ENCODE results near the gene KASH5.

Gene KASH5

DNA sequence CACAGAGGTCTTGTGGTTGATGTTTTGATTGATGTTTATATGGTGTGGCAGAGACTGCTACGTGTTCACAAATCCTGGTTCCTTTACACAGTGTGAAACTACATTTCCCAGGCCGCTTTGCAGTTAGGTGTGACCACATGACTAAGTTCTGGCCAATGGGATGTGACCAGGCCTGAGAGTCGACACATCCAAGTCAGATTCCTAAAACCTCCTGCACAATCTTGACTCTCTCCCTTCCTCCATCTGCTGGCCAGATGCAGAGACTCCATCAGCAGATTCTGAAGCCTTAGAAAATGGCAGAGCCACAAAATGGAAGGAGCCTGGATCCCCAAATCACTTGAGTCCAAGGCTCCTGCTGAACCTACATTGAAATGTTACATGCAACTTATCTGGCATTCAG, 40.2 kb upstream of the KASH5 start:
- no peaks in the 10 kb centered on the region for H3K9me3 ChIP-seq (ENCODE audit: control insufficient read depth in 2 of 2, low read length in 2 of 2)
- H3K27ac ChIP-seq (ENCODE audit: low read length) = no peak overlapping the region
- H3K36me3 ChIP-seq (ENCODE audit: control insufficient read depth in 2 of 2, insufficient read depth in 2 of 2, low read length in 2 of 2) = peaks cover 38 to 54% of the 10 kb centered on the region in 2 donors
- no peak overlapping the region for H3K4me3 ChIP-seq (ENCODE audit: low read length in 2 of 2)
- no peaks in the 10 kb centered on the region for H3K27me3 ChIP-seq (ENCODE audit: control insufficient read depth in 1 of 2, insufficient read depth in 2 of 2, low read length in 2 of 2)
- H3K9ac ChIP-seq (ENCODE audit: low read length in 2 of 2) = peak overlapping the region in 1 of 2 donors; percentile 13
- H3K4me1 ChIP-seq (ENCODE audit: control insufficient read depth, insufficient read depth, low read length) = no peaks in the 10 kb centered on the region

DNA sequence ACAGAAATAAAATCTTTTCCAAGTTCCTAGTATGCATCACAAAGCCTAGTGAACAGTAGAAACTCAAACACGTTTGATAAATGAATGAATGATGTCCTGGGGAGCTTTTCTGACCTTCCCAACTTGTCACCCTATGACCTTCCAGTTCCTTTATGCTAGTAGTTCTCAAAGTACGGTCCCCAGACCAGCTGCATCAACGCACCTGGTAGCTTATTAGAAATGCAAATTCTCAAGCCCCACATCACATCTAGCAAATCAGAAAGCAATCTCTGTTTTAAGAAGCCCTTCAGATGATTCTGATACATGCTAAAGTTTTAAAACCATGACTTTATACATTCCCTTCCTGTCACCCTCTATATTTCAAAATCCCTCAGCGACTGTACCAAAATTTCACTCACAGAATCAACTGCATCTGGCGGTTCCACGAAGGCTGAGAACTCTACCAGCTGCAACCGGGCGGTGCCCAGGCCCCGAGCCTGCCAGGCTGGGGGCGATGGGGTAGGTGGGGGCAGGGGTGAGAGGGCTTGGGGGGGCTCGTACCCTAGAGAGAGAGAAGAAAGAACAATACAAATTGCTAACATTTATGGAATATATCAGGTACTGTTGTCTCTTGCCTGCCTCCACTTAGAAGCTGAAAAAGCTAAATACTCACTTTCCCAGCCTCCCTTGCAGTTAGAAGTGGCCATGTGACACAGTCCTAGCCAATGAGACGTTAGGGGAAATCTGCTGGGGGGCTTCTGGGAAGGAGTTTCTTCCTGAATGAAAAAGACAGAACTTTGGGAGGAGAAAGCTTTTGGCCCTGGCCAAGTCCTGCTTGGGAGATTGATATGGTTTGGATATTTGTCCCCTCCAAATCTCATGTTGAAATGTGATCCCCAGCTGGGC, 39.5 kb upstream of the KASH5 start:
- H3K4me1 ChIP-seq (ENCODE audit: control insufficient read depth, insufficient read depth, low read length) = no peaks in the 10 kb centered on the region
- no peak overlapping the region for H3K9ac ChIP-seq (ENCODE audit: low read length in 2 of 2)
- no peaks in the 10 kb centered on the region for H3K27me3 ChIP-seq (ENCODE audit: control insufficient read depth in 1 of 2, insufficient read depth in 2 of 2, low read length in 2 of 2)
- H3K4me3 ChIP-seq (ENCODE audit: low read length in 2 of 2) = no peak overlapping the region
- H3K9me3 ChIP-seq (ENCODE audit: control insufficient read depth in 2 of 2, low read length in 2 of 2) = no peaks in the 10 kb centered on the region
- H3K36me3 ChIP-seq (ENCODE audit: control insufficient read depth in 2 of 2, insufficient read depth in 2 of 2, low read length in 2 of 2) = peaks cover 35 to 54% of the 10 kb centered on the region in 2 donors
- H3K27ac ChIP-seq (ENCODE audit: low read length) = no peak overlapping the region

DNA sequence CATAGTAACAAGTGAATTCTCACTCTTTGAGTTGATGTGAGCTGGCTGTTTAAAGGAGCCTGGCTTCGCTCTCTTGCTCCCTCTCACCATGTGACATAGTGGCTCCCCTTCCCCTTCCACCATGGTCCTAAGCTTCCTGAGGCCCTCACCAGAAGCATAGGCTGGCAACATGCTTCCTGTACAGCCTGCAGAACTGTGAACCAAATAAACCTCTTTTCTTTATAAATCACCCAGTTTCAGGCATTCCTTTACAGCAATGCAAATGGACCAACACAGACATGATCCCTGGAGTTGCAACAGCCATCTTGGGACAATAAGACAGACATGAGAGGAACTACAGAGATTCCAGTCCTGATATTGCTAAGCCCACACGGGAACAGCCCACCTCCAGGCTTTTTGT, 38.5 kb upstream of the KASH5 start:
- Histone ChIP-seq H3K36me3 (ENCODE audit: control insufficient read depth in 2 of 2, insufficient read depth in 2 of 2, low read length in 2 of 2) (peaks cover 35 to 53% of the 10 kb centered on the region in 2 donors), H3K27me3 (ENCODE audit: control insufficient read depth in 1 of 2, insufficient read depth in 2 of 2, low read length in 2 of 2) (no peaks in the 10 kb centered on the region), H3K9me3 (ENCODE audit: control insufficient read depth in 2 of 2, low read length in 2 of 2) (no peaks in the 10 kb centered on the region), H3K4me1 (ENCODE audit: control insufficient read depth, insufficient read depth, low read length) (no peaks in the 10 kb centered on the region), H3K27ac (ENCODE audit: low read length) (no peak overlapping the region), H3K4me3 (ENCODE audit: low read length in 2 of 2) (no peak overlapping the region), H3K9ac (ENCODE audit: low read length in 2 of 2) (no peak overlapping the region)

DNA sequence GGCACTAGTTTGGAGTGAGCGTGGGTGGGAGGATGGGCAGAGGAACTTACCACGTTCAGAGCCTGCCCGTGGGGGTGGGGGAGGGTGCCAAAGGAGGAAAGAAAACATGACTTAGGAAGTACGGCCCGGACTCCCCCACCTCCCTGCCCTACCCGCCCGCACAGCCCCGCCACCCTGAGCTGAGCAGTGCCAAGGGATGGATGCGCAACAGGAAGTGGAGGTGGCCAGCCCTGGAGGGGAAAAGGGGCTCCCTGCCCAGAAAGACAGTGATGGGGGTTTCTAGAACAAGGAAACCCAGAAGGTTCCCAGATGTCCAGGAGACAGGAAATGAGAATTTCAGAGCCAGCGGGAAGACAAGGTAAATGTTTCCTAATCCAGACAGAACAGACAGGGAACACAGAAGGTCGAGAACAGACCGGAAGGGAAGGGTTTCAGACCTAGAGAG, 32.1 kb upstream of the KASH5 start:
- Histone ChIP-seq H3K9me3 (ENCODE audit: control insufficient read depth in 2 of 2, low read length in 2 of 2) (no peaks in the 10 kb centered on the region), H3K4me1 (ENCODE audit: control insufficient read depth, insufficient read depth, low read length) (peaks cover 13% of the 10 kb centered on the region), H3K9ac (ENCODE audit: low read length in 2 of 2) (no peak overlapping the region), H3K4me3 (ENCODE audit: low read length in 2 of 2) (no peak overlapping the region), H3K36me3 (ENCODE audit: control insufficient read depth in 2 of 2, insufficient read depth in 2 of 2, low read length in 2 of 2) (peaks cover 4 to 36% of the 10 kb centered on the region in 2 donors), H3K27me3 (ENCODE audit: control insufficient read depth in 1 of 2, insufficient read depth in 2 of 2, low read length in 2 of 2) (no peaks in the 10 kb centered on the region), H3K27ac (ENCODE audit: low read length) (peak overlapping the region; percentile 18)

DNA sequence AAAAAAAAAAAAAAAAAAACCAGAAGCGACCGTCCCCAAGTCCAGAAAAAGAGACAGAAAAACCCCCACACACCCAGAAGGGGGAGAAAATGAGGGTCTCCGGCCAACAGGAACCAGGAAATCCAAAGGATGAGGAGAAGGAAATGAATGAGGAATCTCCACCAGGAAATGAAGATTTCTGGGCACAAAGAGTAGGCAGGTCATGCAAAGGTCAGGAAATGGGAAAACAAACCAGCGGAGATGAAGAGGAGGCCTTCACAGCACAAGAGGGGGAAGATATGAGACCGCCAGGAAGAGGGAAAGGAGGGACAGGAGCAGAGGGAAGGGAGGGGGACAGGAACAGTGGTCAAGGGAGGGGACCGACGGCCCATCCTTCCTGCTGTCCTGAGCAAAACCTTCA, 31.7 kb upstream of the KASH5 start:
- no peaks in the 10 kb centered on the region for H3K27me3 ChIP-seq (ENCODE audit: control insufficient read depth in 1 of 2, insufficient read depth in 2 of 2, low read length in 2 of 2)
- H3K9me3 ChIP-seq (ENCODE audit: control insufficient read depth in 2 of 2, low read length in 2 of 2) = no peaks in the 10 kb centered on the region
- peak overlapping the region; percentile 18 for H3K27ac ChIP-seq (ENCODE audit: low read length)
- H3K36me3 ChIP-seq (ENCODE audit: control insufficient read depth in 2 of 2, insufficient read depth in 2 of 2, low read length in 2 of 2) = peaks cover 4 to 32% of the 10 kb centered on the region in 2 donors
- no peak overlapping the region for H3K4me3 ChIP-seq (ENCODE audit: low read length in 2 of 2)
- H3K4me1 ChIP-seq (ENCODE audit: control insufficient read depth, insufficient read depth, low read length) = peaks cover 17% of the 10 kb centered on the region
- H3K9ac ChIP-seq (ENCODE audit: low read length in 2 of 2) = no peak overlapping the region

DNA sequence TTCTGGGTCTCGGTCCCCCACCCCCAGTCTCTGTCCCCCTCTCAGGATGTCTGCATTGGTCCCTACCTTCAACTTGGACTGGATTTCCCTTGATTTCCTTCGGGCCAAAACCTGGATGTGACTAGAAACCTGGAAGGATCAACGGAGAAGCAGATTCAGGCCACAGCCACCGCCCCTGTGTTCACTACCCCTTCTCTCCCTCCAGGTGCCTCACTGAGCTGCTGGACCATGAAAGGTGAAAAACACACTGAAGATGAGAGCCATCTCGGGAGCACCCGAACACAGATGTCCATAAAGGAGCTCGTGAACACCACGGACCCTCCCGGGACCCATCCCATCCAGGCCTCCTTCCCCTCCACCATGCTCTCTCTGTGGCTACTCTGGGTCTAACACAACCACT, 30.9 kb upstream of the KASH5 start:
- Histone ChIP-seq H3K4me3 (ENCODE audit: low read length in 2 of 2) (no peak overlapping the region), H3K36me3 (ENCODE audit: control insufficient read depth in 2 of 2, insufficient read depth in 2 of 2, low read length in 2 of 2) (peaks cover 4 to 31% of the 10 kb centered on the region in 2 donors), H3K9me3 (ENCODE audit: control insufficient read depth in 2 of 2, low read length in 2 of 2) (no peaks in the 10 kb centered on the region), H3K4me1 (ENCODE audit: control insufficient read depth, insufficient read depth, low read length) (peaks cover 22% of the 10 kb centered on the region), H3K27me3 (ENCODE audit: control insufficient read depth in 1 of 2, insufficient read depth in 2 of 2, low read length in 2 of 2) (no peaks in the 10 kb centered on the region), H3K9ac (ENCODE audit: low read length in 2 of 2) (no peak overlapping the region), H3K27ac (ENCODE audit: low read length) (peak overlapping the region; percentile 18)

DNA sequence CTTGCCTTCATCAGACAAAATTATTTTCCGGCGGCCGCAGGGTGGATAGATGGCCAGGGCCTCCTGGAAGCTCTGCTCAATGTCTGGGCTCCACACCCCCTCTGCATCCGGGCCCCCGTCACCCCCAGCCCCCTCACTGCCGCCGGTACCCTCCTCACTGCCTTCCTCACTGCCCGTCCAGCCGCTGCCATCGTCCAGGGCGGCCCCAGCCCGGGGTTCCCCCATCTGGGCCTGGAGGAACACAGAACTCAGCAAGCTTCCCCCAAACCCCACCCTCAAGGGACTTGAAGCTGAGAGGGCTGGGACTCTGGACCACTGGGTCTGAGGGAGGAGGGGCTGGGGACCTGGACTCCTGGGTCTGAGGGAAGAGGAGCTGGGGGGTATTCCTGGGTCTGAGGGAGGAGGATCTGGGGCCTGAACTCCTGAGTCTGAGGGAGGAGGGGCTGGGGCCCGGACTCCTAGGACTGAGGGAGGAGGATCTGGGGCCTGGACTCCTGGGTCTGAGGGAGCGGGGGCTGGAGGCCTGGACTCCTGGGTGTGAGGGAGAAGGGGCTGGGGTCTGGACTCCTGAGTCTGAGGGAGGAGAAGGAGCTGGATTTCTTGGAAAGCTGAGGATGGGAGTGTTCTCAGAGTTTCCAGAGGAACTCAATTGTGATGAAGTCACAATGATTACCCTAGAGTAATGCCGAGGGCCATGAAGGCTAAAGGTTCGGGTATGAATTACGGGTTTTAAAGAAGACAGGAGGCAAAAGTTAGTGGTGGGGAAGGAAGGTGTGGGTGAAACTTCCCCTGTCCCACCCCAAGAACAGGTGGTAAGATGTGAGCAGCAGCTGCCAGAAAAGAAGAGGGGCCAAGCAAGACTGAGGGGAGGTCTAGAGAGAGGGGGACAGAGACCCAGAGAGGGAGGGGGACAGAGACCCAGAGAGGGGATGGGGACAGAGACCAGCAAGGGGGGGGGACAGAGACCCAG, 27.9 kb upstream of the KASH5 start:
- Histone ChIP-seq H3K4me3 (ENCODE audit: low read length in 2 of 2) (no peak overlapping the region), H3K4me1 (ENCODE audit: control insufficient read depth, insufficient read depth, low read length) (peaks cover 36% of the 10 kb centered on the region), H3K9ac (ENCODE audit: low read length in 2 of 2) (peak overlapping the region in 1 of 2 donors; percentile 97), H3K36me3 (ENCODE audit: control insufficient read depth in 2 of 2, insufficient read depth in 2 of 2, low read length in 2 of 2) (peaks cover 4 to 18% of the 10 kb centered on the region in 2 donors), H3K27ac (ENCODE audit: low read length) (peak overlapping the region; percentile 92), H3K9me3 (ENCODE audit: control insufficient read depth in 2 of 2, low read length in 2 of 2) (no peaks in the 10 kb centered on the region), H3K27me3 (ENCODE audit: control insufficient read depth in 1 of 2, insufficient read depth in 2 of 2, low read length in 2 of 2) (no peaks in the 10 kb centered on the region)

DNA sequence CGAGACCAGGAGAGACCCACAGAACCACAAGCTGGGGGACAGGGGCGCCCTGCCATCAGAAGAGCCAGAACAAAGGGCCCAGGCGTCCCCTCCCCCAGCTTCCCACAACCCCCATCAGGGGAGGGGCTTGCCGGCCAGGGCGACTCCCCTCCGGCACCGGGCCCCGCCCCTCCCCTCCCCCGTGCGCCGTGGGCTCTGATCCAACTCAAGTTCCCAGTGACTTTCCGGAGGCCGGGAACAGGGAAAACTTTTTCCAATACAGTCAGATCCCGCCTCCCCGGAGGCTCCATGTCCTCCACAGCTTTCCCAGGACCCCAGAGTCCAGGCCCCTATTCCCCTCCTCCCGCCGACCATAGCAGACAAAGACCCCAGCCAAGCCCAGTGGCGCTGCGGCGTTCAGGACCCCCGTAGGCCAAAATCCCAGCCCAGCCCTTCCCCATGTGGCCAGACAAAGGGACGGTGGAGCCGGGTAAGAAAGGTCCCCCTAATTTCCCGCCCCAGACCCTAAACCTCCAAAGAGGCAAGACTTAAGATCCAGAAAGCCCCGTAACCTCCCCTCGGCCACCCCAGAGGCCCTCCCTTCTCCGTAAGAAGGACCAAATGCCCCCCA, 26.5 kb upstream of the KASH5 start:
- Histone ChIP-seq H3K9me3 (ENCODE audit: control insufficient read depth in 2 of 2, low read length in 2 of 2) (no peaks in the 10 kb centered on the region), H3K36me3 (ENCODE audit: control insufficient read depth in 2 of 2, insufficient read depth in 2 of 2, low read length in 2 of 2) (peaks cover 4 to 12% of the 10 kb centered on the region in 2 donors), H3K27ac (ENCODE audit: low read length) (peak overlapping the region; percentile 92), H3K27me3 (ENCODE audit: control insufficient read depth in 1 of 2, insufficient read depth in 2 of 2, low read length in 2 of 2) (no peaks in the 10 kb centered on the region), H3K4me3 (ENCODE audit: low read length in 2 of 2) (peak overlapping the region; percentile 86 to 89), H3K9ac (ENCODE audit: low read length in 2 of 2) (peak overlapping the region; percentile 83 to 97), H3K4me1 (ENCODE audit: control insufficient read depth, insufficient read depth, low read length) (peaks cover 33% of the 10 kb centered on the region)

DNA sequence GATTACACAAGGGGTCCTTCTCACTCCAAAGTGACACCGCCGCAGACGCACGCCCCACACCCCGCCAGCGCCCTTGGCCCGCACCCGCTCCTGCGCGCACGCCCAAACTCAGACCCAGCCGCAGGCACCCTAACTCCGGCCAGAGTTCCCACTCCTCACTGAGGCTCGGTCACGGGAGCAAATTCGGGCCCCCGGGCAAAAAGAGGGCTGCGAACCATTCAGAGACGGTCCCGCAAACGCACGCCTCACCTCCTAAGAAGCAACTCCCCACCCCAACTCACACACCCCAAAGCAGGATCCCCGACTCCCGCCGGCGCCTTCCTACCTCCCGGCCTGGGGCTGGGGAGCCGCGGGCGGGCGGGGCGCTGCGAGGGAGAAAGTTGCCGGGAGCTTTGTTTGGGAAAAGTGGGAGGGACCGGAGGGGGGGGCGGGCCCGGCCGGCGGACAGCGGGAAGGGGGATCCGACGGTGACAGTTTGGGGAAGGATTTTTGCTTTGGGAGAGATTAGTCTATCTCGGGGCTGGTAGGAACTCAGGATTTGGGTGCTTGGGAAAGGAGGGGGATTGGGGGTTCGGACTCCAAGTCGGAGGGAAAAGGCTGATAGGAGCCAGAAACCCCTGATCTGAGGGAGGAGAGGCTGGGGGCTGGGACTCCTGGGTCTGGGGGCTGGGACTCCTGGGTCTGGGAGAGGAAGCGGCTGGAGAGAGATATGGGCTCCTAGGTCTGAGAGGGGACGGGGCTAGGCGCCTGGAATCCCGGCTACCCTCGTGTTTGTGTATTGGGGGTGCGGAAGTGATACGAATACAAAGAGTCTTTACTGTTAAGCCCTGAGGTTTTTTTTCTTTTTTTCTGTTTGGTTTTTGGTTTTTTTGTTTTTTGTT, 25.8 kb upstream of the KASH5 start, which contains the start of gene TEAD2:
TSS of gene TEAD2 (minus strand) at position 369 of the 881 bp plus-strand sequence. CDS start 2,341 bp downstream, outside the sequence.
- Histone ChIP-seq H3K9me3 (ENCODE audit: control insufficient read depth in 2 of 2, low read length in 2 of 2) (no peaks in the 10 kb centered on the region), H3K27me3 (ENCODE audit: control insufficient read depth in 1 of 2, insufficient read depth in 2 of 2, low read length in 2 of 2) (no peaks in the 10 kb centered on the region), H3K36me3 (ENCODE audit: control insufficient read depth in 2 of 2, insufficient read depth in 2 of 2, low read length in 2 of 2) (peaks cover 4 to 11% of the 10 kb centered on the region in 2 donors), H3K27ac (ENCODE audit: low read length) (peak within 1 kb of the TSS; percentile 92), H3K4me1 (ENCODE audit: control insufficient read depth, insufficient read depth, low read length) (peaks cover 32% of the 10 kb centered on the region), H3K9ac (ENCODE audit: low read length in 2 of 2) (peak within 1 kb of the TSS; percentile 83 to 97), H3K4me3 (ENCODE audit: low read length in 2 of 2) (peak within 1 kb of the TSS; percentile 86 to 89)
